Measurements from ENCODE around the gene DLG2. TPM values are rescaled to one million over a fixed set of nuclear protein-coding genes. Genes with fewer than 3 reads are reported as not detected.

Gene DLG2
- total RNA-seq, 1 experiment from 2014 or later = 17.5 TPM

GRCh38 chr11:85643191-85643614, 16.1 kb upstream of the DLG2 start:
- ChIA-PET CTCF (no interaction called here), POLR2A (no interaction called here)
- H3K36me3 Mint-ChIP-seq = no peaks in the 10 kb centered on the region
- no peaks in the 10 kb centered on the region for H3K9me3 Mint-ChIP-seq
- no peak for ATAC-seq
- no peak for DNase-seq (ENCODE audit: low spot score)
- no peaks in the 10 kb centered on the region for H3K27me3 Mint-ChIP-seq (ENCODE audit: low read depth)
- peak overlapping the region; percentile 58; the same call in 1 of the 2 replicates for H3K27ac Mint-ChIP-seq
- H3K4me1 Mint-ChIP-seq = peaks cover 13% of the 10 kb centered on the region
- TF ChIP-seq GTF2I (CRISPR knock-in tag; conservative IDR thresholded peaks at IDR 0.05) (no peak), PRRX2 (CRISPR knock-in tag; IDR thresholded peaks at IDR 0.05) (no peak), RELA (CRISPR knock-in tag; IDR thresholded peaks at IDR 0.05; ENCODE audit: borderline replicate concordance) (no peak), ZNF512 (CRISPR knock-in tag; IDR thresholded peaks at IDR 0.05; ENCODE audit: borderline replicate concordance) (no peak), TEAD1 (CRISPR knock-in tag; IDR thresholded peaks at IDR 0.05) (no peak), ATF1 (CRISPR knock-in tag; IDR thresholded peaks at IDR 0.05) (no peak), RORB (CRISPR knock-in tag; IDR thresholded peaks at IDR 0.05) (no peak), FOXP4 (CRISPR knock-in tag; IDR thresholded peaks at IDR 0.05) (no peak), ERG (CRISPR knock-in tag; IDR thresholded peaks at IDR 0.05) (no peak), NFYB (CRISPR knock-in tag; conservative IDR thresholded peaks at IDR 0.05; ENCODE audit: low read depth) (no peak)
- H3K4me3 Mint-ChIP-seq = no peak overlapping the region

- H3K27ac Mint-ChIP-seq = no peak overlapping the region
- H3K9me3 Mint-ChIP-seq = no peaks in the 10 kb centered on the region
- no peak for DNase-seq (ENCODE audit: low spot score)
- CTCF ChIA-PET = no interaction called here
- H3K36me3 Mint-ChIP-seq = peaks cover 33% of the 10 kb centered on the region
- no peak overlapping the region for H3K4me3 Mint-ChIP-seq
- POLR2A ChIA-PET = no interaction called here
- peaks cover 3% of the 10 kb centered on the region; the same call in 1 of the 2 replicates for H3K4me1 Mint-ChIP-seq
- ATAC-seq = no peak
- no peaks in the 10 kb centered on the region for H3K27me3 Mint-ChIP-seq (ENCODE audit: low read depth)
- TF ChIP-seq OVOL2 (CRISPR knock-in tag; IDR thresholded peaks at IDR 0.05; ENCODE audit: borderline replicate concordance) (no peak), SMAD4 (CRISPR knock-in tag; IDR thresholded peaks at IDR 0.05) (no peak), IRF2 (CRISPR knock-in tag; IDR thresholded peaks at IDR 0.05; ENCODE audit: borderline replicate concordance, low read depth) (no peak), PRDM15 (CRISPR knock-in tag; IDR thresholded peaks at IDR 0.05) (no peak), FOXP4 (CRISPR knock-in tag; IDR thresholded peaks at IDR 0.05) (no peak), ZNF423 (CRISPR knock-in tag; IDR thresholded peaks at IDR 0.05) (no peak), ZNF512 (CRISPR knock-in tag; IDR thresholded peaks at IDR 0.05; ENCODE audit: borderline replicate concordance) (no peak), ZSCAN18 (CRISPR knock-in tag; IDR thresholded peaks at IDR 0.05) (no peak), ZNF416 (CRISPR knock-in tag; IDR thresholded peaks at IDR 0.05) (no peak), NR1H2 (CRISPR knock-in tag; IDR thresholded peaks at IDR 0.05) (no peak), PREB (CRISPR knock-in tag; IDR thresholded peaks at IDR 0.05; ENCODE audit: borderline replicate concordance) (no peak), ZNF671 (CRISPR knock-in tag; IDR thresholded peaks at IDR 0.05) (no peak)
Observed at GRCh38 chr11:85634747-85635146, 7.6 kb upstream of the DLG2 start.

Measured in WTC11 (cell line).